ENCODE results near the gene RPL10.

The RPL10 gene

DNA sequence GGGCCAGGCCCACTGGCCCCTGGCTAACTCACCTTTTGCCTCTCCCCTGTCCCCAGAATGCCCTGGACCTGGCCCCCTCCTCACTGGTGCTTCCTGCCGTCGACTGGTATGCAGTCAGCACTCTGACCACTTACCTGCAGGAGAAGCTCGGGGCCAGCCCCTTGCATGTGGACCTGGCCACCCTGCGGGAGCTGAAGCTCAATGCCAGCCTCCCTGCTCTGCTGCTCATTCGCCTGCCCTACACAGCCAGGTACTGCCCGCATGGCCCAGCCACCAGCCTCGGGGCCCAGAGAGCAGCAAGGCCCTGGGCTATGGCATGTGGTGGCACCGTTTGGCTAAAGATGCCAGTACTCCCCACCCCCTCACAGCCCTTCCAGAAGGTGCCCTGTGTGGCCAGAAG is 34.0 kb downstream of the RPL10 start (continued):
- TF ChIP-seq RARB (CRISPR knock-in tag; IDR thresholded peaks at IDR 0.05), result no peak
- TF ChIP-seq, protein P1, sequence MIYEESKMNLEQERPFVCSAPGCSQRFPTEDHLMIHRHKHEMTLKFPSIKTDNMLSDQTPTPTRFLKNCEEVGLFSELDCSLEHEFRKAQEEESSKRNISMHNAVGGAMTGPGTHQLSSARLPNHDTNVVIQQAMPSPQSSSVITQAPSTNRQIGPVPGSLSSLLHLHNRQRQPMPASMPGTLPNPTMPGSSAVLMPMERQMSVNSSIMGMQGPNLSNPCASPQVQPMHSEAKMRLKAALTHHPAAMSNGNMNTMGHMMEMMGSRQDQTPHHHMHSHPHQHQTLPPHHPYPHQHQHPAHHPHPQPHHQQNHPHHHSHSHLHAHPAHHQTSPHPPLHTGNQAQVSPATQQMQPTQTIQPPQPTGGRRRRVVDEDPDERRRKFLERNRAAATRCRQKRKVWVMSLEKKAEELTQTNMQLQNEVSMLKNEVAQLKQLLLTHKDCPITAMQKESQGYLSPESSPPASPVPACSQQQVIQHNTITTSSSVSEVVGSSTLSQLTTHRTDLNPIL (CRISPR knock-in tag; IDR thresholded peaks at IDR 0.05; ENCODE audit: low read depth), result no peak
- TF ChIP-seq ZNF565 (CRISPR knock-in tag; conservative IDR thresholded peaks at IDR 0.05; ENCODE audit: low read depth), result no peak
- no peak for TF ChIP-seq ZNF8 (CRISPR knock-in tag; IDR thresholded peaks at IDR 0.05)
- no peak for TF ChIP-seq CSDC2 (CRISPR knock-in tag; IDR thresholded peaks at IDR 0.05)
- no peak for TF ChIP-seq GLIS3 (CRISPR knock-in tag; IDR thresholded peaks at IDR 0.05)
- TF ChIP-seq TOX (CRISPR knock-in tag; IDR thresholded peaks at IDR 0.05; ENCODE audit: borderline replicate concordance), result no peak
- TF ChIP-seq, protein P2, sequence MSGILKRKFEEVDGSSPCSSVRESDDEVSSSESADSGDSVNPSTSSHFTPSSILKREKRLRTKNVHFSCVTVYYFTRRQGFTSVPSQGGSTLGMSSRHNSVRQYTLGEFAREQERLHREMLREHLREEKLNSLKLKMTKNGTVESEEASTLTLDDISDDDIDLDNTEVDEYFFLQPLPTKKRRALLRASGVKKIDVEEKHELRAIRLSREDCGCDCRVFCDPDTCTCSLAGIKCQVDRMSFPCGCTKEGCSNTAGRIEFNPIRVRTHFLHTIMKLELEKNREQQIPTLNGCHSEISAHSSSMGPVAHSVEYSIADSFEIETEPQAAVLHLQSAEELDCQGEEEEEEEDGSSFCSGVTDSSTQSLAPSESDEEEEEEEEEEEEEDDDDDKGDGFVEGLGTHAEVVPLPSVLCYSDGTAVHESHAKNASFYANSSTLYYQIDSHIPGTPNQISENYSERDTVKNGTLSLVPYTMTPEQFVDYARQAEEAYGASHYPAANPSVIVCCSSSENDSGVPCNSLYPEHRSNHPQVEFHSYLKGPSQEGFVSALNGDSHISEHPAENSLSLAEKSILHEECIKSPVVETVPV (CRISPR knock-in tag; IDR thresholded peaks at IDR 0.05), result no peak
- TF ChIP-seq ZFP30 (CRISPR knock-in tag; IDR thresholded peaks at IDR 0.05), result no peak
- TF ChIP-seq TCF4 (CRISPR knock-in tag; IDR thresholded peaks at IDR 0.05; ENCODE audit: borderline replicate concordance), result no peak
- no peak for TF ChIP-seq ZC3H10 (CRISPR knock-in tag; IDR thresholded peaks at IDR 0.05)

DNA sequence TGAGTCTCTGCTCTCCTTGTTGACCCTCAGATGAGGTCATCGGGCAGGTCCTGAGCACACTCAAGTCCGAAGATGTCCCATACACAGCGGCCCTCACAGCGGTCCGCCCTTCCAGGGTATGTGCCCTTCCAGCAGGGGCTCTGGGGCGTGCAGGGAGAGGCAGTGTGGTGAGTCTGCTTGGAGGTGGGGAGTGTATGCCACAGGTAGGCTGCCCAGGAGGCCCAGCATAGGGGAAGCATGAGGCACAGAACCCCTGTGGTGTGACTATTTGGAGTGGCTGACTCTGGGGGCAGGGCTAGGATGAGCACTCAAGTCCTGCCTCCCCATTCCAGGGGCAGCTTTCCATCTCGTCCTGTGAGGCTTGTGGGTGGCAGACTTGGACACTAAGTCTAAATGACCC is 35.4 kb downstream of the RPL10 start:
- TF ChIP-seq, protein P2 (CRISPR knock-in tag; IDR thresholded peaks at IDR 0.05), result no peak
- TF ChIP-seq ZNF70 (CRISPR knock-in tag; IDR thresholded peaks at IDR 0.05) (no peak), TOX (CRISPR knock-in tag; IDR thresholded peaks at IDR 0.05; ENCODE audit: borderline replicate concordance) (no peak), TCF4 (CRISPR knock-in tag; IDR thresholded peaks at IDR 0.05; ENCODE audit: borderline replicate concordance) (no peak)
- TF ChIP-seq, protein P3, sequence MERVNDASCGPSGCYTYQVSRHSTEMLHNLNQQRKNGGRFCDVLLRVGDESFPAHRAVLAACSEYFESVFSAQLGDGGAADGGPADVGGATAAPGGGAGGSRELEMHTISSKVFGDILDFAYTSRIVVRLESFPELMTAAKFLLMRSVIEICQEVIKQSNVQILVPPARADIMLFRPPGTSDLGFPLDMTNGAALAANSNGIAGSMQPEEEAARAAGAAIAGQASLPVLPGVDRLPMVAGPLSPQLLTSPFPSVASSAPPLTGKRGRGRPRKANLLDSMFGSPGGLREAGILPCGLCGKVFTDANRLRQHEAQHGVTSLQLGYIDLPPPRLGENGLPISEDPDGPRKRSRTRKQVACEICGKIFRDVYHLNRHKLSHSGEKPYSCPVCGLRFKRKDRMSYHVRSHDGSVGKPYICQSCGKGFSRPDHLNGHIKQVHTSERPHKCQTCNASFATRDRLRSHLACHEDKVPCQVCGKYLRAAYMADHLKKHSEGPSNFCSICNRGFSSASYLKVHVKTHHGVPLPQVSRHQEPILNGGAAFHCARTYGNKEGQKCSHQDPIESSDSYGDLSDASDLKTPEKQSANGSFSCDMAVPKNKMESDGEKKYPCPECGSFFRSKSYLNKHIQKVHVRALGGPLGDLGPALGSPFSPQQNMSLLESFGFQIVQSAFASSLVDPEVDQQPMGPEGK (CRISPR knock-in tag; IDR thresholded peaks at IDR 0.05; ENCODE audit: borderline replicate concordance), result no peak
- TF ChIP-seq, protein P4, sequence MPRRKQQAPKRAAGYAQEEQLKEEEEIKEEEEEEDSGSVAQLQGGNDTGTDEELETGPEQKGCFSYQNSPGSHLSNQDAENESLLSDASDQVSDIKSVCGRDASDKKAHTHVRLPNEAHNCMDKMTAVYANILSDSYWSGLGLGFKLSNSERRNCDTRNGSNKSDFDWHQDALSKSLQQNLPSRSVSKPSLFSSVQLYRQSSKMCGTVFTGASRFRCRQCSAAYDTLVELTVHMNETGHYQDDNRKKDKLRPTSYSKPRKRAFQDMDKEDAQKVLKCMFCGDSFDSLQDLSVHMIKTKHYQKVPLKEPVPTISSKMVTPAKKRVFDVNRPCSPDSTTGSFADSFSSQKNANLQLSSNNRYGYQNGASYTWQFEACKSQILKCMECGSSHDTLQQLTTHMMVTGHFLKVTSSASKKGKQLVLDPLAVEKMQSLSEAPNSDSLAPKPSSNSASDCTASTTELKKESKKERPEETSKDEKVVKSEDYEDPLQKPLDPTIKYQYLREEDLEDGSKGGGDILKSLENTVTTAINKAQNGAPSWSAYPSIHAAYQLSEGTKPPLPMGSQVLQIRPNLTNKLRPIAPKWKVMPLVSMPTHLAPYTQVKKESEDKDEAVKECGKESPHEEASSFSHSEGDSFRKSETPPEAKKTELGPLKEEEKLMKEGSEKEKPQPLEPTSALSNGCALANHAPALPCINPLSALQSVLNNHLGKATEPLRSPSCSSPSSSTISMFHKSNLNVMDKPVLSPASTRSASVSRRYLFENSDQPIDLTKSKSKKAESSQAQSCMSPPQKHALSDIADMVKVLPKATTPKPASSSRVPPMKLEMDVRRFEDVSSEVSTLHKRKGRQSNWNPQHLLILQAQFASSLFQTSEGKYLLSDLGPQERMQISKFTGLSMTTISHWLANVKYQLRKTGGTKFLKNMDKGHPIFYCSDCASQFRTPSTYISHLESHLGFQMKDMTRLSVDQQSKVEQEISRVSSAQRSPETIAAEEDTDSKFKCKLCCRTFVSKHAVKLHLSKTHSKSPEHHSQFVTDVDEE (CRISPR knock-in tag; IDR thresholded peaks at IDR 0.05), result no peak
- TF ChIP-seq, protein P1 (CRISPR knock-in tag; IDR thresholded peaks at IDR 0.05; ENCODE audit: low read depth), result no peak
- no peak for ATAC-seq

DNA sequence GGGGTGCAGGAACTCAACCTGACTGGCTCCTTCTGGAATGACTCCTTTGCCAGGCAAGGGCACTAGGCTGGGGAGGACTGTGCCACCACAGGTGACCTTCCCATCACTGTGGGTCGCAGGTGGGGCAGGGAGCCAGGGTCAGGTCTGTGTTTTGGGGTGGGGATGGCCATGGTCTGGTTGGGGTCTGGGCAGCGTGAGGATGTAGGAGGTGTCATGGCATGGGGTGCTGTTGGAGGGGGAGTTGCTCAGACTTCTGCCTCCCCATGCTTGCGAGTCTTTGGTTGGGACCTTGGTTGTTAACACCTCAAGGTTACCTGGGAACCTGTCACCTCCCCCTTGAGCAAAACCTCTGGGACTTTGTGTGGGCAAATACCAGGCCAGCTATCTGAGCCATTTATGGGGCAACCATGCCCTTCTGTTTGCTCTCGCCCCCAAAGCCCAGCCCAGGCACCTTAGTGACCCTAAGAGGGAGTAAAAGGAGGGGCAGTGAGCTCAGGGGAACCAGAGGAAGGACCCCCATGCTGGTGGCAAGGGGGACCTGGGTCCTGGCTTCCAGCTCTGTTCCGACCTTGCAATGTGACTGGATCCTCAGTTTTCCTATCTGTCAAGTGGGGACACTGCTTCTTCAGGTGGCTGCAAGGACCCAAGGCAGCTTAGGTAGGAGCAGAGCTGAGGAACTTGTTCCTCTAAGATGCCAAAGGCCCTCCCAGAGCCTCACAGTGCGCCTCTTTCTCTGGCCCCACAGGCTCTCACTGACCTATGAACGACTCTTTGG is 36.4 kb downstream of the RPL10 start:
- TF ChIP-seq ZFP30 (CRISPR knock-in tag; IDR thresholded peaks at IDR 0.05), result no peak
- TF ChIP-seq, protein P3 (CRISPR knock-in tag; IDR thresholded peaks at IDR 0.05; ENCODE audit: borderline replicate concordance), result no peak
- TF ChIP-seq ISL1 (CRISPR knock-in tag; IDR thresholded peaks at IDR 0.05), result no peak
- no peak for TF ChIP-seq ZNF8 (CRISPR knock-in tag; IDR thresholded peaks at IDR 0.05)
- no peak for TF ChIP-seq BACH2 (CRISPR knock-in tag; IDR thresholded peaks at IDR 0.05; ENCODE audit: borderline replicate concordance)
- no peak for TF ChIP-seq ZNF70 (CRISPR knock-in tag; IDR thresholded peaks at IDR 0.05)
- no peak for TF ChIP-seq ZFP3 (CRISPR knock-in tag; IDR thresholded peaks at IDR 0.05)
- TF ChIP-seq, protein P2 (CRISPR knock-in tag; IDR thresholded peaks at IDR 0.05), result no peak
- no peak for TF ChIP-seq TCF4 (CRISPR knock-in tag; IDR thresholded peaks at IDR 0.05; ENCODE audit: borderline replicate concordance)
- TF ChIP-seq ZNF565 (CRISPR knock-in tag; conservative IDR thresholded peaks at IDR 0.05; ENCODE audit: low read depth), result no peak
- no peak for TF ChIP-seq ZC3H10 (CRISPR knock-in tag; IDR thresholded peaks at IDR 0.05)
- TF ChIP-seq RARB (CRISPR knock-in tag; IDR thresholded peaks at IDR 0.05), result no peak
- ATAC-seq, result no peak

All from SK-N-SH treated with all-trans-retinoic acid at 6 μM for 48 hours (cell line).